Activated CD4-positive, alpha-beta T cell treated with anti-CD3 and anti-CD28 coated beads for 48 hours (primary cell): Measurements from ENCODE around the gene SSR3.
A peak's percentile ranks its signal among the peaks of the same experiment; 100 is the strongest.
"Not testable (repeated sequence)": the region's sequence is repeated elsewhere in the genome, so short reads cannot be mapped to it uniquely, and the experiment has no call there.

Source experiments
- DNase-seq: peaks from one replicate; pipeline ENCODE4 v3.0.0-alpha.2; 2020

The SSR3 gene

DNA sequence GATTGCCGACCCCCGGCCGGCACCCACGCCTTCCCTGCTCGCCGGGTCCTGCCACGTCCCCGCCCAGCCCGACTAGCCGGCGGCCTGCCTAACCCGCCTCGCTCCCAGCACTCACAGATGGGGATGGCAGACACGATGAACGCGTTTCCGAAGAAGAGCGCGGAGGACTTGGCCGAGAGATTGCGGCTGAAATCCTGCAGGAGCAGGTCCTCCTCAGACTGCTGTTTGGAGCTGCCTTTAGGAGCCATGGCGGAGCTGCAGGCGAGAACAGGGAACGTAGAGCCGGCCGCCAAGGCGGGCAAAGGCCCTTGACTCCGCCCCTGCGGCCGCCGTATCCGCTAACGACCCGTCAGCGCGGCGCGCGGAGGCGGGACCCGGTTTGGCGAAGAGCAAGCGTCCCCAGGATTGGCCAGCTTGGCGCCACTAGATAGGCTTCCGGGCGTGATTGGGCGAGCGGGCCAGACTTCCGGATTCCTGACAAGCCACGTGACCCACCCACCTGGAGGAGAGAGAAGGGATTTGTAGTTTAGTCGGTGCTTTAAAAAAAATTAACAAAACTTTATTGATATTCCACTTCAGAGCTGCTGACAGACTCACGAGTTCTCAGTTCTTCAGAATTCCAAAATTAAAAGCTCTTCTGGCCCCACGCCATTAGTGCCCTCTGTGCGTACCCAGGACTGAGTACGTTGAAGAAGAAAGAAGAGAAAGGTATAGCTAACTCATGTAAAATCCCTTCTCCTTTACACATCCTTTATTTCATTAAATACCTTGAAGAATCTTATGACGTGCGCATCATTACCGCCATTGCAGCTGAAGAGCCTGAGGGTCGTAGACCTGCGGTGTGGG is at the start of gene SSR3:
Gene SSR3, minus strand, starts transcription at position 276 of the 846 bp plus-strand sequence. Its CDS starts 28 bp downstream, at position 248.
- DNase-seq, result peak; percentile 99

DNA sequence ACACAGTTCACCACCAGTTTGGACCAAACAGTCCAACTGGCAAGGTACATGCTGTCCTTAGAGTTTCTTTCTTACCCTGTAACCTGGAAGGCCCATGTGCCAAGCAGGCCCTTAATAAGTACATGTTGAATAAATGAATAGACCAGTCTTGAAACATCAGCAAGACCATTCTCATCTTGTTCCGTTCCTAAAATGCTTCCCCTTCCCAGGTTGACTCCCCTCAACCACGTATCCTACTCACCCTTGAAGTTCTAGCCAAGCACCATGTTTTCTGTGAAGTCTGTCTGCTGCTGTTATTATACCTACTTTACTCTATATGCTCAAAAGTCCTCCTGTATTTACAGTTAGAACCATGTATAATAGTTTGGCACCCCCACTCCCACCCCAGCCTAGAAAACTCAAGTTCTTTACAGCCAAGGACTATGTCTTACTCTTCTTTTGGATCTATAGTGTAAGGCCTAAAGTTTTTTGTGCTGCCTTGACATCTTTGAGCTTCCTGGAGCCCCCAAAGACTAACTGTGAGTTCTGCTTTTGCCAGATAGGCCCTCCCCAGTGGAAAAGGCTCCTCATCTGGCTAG is 49.2 kb upstream of the SSR3 start:
- DNase-seq, result no peak

- DNase-seq, result no peak
Measured at GRCh38 chr3:156603379-156604017, 48.6 kb upstream of the SSR3 start.

DNA sequence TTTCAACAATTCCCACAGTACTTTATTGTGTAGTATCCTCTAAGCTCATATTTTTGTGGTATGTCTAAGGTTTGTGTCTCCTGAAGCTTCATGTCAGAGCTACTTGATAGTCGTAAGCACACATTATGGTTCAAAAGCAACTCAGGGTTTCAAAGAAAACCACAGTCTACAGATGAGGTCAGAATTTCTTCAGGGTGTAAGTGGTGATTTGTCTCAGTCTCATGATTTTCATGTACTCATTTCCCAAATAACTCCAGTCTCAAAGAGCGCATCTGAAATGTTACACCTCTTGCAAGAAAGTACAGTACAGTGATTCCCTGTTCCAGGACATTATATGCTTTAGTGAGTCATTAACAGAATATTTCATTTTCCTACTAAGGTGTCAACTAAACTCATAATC is 47.5 kb upstream of the SSR3 start:
- no peak for DNase-seq

DNA sequence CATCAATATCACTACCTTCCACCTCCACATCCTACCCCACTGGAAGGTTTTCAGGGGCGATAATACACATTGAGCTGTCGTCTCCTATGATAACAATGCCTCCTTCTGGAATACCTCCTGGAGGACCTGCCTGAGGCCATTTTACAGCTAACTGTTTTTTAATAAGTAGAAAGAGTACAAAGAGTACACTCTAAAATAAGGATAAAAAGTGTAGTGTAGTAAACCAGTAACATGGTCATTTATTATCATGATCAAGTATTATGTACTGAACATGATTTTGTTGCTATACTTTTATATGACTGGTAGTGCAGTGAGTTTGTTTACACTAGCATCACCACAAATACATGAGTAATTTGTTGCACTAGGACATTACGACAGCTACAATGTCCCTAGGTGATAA is 46.6 kb upstream of the SSR3 start:
- DNase-seq, result no peak

- DNase-seq, result no peak
Measured at GRCh38 chr3:156600834-156601233, 45.9 kb upstream of the SSR3 start.

DNA sequence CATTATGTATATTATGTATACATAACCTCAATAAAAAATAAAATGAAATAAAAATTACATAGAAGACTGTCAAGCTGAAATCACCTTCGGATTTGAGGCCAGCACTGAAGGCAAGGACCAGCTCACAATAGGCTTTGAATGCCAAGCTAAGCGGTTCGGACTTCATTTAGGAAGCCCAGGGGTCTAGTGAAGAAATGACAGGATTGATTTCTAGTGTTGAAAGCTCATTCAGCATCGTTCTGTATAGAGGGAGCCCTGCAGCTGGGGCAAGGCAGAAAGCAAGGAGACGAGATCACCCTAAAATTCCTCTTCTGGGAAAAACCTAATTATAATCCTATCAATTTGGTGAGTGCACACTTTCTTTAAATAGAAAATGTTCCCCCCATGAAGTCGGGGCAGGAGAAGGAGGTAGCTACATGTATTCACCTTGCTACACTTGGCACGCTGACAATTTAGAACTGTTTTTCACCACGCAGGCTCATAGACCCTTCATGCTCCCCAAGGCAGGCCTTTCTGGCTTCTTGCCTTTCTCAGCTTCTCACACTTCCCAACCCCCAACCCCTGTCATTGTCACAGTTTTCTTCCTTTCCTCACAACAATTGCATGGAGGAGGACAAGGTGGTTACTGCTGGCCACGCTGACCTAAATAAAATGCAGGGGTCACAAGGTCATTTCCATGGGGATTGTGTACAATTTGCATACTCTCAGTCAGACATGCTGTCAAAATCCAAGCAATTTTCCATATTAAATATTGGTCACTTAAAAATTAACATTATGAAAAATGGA is 44.4 kb upstream of the SSR3 start:
- no peak for DNase-seq

- no peak for DNase-seq
Measured at GRCh38 chr3:156598413-156598812, 43.5 kb upstream of the SSR3 start.

DNA sequence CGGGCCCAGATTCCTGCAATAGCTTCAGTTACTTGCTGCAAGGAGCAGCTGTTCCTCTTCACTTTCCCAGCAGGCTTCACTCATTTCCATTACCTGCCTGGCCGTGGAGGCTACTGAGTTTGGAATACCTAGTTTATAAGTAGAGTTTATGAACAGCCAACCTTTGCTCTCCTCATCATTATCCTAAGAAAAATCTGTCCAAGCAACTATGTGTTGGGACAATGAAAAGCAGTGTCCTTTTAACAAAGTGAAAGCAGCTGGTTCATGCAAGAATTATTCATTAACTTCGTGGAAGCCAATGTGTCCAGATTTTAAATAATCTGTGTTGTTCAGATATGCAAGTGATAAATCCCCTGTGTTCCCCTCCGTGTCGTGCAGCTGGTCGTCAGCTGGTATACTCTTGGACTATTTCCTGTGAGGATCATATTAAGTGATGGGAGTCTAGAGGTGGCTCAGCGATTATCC is 39.3 kb upstream of the SSR3 start:
- DNase-seq, result no peak

DNA sequence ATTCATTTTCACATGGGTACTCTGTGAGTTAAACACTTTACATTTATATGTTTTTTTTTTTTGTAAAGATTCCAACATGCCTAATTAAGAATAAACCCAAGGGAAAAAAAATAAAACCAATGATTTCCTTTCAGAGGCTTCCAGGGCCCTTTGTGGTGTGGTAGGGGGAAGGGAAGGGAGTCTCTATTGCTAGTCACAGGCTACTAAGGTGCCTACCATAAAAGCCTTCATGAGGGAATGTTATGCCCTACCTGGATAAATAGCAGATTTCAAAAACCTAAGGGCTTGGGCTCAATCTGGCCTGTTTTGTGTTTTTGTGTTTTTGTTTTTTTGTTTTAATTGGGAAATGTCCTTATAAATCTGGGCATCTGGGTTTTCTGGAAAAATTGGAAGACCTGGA is 38.9 kb upstream of the SSR3 start:
- DNase-seq, result no peak

- DNase-seq, result not testable (repeated sequence)
Measured at GRCh38 chr3:156589806-156590205, 34.9 kb upstream of the SSR3 start.

DNA sequence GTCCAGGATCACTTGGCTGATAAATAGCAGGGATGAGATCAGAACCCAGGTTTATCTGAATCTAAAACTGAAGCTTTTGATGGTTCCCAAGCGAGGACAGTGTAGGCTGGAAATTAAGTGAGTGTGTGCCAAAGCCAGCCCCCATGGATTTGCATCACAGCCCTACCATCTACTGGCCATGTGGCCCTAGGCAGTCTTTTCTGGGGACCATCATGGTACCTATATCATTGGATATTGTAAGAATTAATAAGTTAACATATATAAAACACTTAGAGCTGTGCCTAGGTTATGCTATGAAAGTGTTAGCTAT is 32.8 kb upstream of the SSR3 start:
- no peak for DNase-seq

DNA sequence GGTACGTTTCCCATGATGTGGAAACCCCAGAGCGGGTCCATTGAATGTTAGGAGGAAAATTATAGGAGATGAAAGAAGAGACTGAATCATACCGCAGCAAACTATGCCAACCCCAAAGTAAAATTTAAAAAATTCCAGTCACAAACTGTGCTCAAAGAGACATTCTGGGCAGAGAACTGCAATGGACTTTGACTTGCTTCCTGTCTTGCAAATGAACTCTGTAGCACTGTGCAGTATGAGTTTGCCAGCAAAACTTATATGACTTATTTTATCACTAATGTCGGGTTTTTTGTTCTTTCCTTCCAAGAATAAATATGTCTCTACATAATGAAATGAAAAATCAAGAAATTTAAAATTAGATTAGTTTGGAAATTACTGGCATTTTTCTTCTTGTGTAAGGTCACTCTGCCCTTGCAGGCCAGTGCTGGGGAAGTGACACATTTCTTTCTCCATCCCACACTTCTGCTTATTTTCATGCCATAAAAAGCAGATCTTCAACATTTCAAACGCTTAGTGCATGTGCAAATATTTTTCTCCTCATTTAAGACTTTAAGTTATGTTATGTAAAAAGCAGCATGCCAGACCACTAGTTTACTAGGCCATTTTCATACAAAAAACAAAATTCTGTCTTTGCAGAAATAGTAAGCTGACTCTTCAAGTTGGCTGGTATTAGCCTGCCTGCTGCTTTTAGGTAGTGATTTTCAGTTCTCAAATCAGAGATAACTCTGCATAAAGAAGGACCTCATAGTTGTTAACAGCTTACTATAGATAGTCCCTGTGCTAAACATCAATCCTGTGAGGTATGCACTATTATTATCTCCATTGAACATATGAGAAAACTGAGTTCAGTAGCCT is 32.2 kb upstream of the SSR3 start:
- no peak for DNase-seq

- DNase-seq, result no peak
Measured at GRCh38 chr3:156583469-156583868, 28.6 kb upstream of the SSR3 start.

GRCh38 chr3:156582532-156583183 is 27.7 kb upstream of the SSR3 start:
- DNase-seq, result no peak

DNA sequence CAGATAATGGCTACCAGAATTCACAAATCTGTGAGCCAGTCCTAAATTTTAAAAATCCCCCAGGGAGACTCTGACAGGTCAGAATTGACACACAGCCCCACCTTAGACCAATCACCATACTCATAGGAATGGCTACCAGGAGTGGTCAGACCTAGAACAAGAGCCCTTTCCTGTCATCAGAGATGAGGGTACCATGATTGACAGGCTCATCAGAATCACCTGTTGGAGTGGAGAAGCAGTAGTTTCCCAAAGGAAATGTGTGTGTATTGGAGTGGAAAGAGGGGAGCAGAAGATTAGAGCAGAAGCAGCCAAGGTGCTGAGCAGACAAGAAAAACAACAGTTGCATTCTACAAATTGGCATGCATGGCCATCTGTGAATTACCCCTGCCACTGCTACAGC is 27.0 kb upstream of the SSR3 start:
- no peak for DNase-seq

GRCh38 chr3:156581033-156581432 is 26.1 kb upstream of the SSR3 start:
- no peak for DNase-seq

- DNase-seq, result no peak
Measured at GRCh38 chr3:156579427-156579851, 24.5 kb upstream of the SSR3 start.

DNA sequence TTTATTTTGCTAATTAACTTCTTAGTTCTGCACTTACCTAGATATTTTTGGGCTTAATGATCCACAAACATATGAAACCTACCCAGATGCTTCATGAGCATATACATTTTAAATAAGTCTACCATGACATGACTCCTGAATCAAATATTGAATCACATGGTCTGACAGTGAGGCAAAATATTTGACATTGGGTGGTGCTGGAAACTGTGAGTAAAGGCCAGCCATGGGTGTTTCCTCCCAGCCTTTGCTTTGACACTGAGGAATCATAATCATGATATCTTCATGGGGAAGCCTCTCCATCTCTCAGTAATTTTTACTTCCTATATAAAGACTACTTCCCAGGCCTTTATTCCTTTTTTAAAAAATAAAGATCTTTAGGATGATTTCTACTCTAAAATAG is 22.8 kb upstream of the SSR3 start:
- peak; percentile 7 for DNase-seq

GRCh38 chr3:156576651-156577348 is 21.9 kb upstream of the SSR3 start:
- no peak for DNase-seq

DNA sequence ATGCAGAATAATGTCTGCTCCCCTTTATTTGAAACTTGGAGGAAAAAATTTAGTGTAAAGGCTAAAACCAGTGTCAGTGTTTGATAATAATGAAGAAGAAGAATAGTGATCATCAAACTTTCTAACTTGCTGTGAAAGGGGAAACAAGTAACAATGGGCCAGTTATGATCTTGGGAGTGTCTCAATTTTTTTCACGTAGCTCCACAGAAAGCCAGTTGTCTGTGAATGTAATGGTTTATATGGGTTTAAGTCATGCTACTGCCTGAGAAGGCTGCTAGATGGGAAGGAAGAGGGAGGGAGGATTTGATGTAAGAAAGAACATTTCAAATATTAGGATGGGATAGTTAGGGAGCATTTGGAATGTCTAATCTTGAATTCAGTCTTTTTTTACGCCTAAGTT is 21.1 kb upstream of the SSR3 start:
- no peak for DNase-seq
